ELF-1 (cell line): ENCODE results near the gene GPANK1.
"Not testable (repeated sequence)": the region's sequence is repeated elsewhere in the genome, so short reads cannot be mapped to it uniquely, and the experiment has no call there.

ENCODE experiments used
- DNase-seq: peaks from one replicate; pipeline ENCODE4 v3.0.0-alpha.2; 2016; ENCODE audit warnings: low read depth, low spot score

GPANK1 gene

DNA sequence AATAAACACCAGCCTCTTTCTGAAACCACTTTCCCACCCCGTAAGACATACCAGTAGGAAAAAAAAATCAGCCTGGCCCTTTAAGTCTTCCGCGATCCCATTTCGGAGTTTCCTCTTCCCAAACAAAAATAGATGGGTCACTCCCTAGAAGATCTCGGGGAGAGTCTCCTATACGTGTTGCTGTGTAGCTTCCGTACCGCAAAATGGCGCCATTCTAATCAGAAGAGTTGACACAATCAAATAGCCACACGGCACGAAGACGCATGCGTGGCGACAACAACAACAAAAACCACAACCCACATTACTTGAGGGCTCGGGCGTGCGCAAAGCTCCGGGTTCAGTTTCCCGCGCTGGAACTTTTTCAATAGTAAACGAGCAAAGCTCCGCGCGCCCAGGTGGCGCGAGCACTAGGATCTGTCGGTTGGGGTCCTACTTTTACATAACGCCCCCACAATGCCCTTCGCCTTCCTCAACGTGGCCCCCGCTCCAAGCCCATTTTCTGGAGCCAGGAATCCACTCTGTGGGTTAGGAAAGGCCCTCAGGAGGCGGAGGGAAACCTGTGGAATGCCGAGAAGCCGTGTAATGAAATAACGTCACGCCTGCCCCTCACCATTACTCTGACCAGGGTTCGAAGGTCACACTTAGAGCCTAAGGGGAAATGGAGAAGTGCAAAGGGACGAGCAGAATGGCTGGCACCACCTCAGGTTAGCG is at the start of gene GPANK1:
Gene GPANK1 (minus strand): TSS at position 208 of the 711 bp plus-strand sequence. CDS start 519 bp downstream, outside the sequence.
- DNase-seq: peak; percentile 89

DNA sequence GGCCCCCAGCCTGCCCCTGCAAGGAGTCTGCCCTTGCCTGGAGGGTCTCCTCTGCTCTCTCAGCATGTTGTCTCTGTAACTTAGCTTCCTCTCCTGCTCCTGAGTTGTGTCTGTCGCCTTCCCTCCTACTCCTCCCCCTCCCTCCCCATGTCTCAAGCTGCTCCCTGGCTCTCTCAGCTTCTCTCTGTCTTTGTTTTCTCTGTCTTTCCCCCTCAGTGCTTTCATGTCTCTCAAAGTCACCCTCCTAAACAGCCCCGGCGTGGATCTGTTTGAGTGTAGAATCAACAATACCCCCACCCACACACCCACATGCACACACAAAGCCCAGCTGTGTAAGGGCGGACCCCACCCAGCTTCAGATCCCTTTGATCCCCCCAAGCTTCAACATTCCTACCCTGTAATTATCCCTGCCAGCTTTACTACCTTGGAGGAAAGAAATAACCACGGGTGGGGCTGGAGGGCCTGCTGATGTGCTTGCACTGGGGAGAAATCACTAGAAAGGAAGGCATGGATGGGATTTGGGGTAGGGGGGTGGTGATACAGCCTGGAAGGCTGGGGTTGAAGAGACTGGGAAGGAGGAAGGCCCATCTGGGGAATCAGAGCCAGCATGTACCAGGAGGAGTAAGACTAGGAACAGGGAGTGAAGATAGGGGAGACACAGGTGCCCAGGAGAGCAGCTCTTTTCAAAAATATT is 49.3 kb upstream of the GPANK1 start:
- peak; percentile 80 for DNase-seq

DNA sequence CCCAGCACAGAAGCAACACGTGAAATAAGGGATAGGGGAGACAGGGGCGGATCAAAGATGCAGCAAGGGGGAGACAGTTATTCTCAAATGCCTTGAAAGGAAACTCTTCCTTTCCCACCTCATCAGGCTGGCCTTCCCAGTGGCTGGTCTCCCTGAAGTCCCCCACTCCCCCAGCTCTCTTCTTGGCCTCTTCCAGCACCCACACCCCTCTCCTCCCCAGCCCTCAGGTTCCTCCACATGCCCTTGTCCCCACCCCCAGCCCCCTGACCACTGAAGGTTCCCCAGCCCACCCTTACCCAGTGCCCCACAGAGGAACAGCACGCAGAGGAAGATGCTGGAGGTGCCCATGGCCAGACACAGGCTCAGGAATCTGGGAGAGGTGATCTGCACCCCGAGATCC is 48.7 kb upstream of the GPANK1 start:
- DNase-seq: no peak

DNA sequence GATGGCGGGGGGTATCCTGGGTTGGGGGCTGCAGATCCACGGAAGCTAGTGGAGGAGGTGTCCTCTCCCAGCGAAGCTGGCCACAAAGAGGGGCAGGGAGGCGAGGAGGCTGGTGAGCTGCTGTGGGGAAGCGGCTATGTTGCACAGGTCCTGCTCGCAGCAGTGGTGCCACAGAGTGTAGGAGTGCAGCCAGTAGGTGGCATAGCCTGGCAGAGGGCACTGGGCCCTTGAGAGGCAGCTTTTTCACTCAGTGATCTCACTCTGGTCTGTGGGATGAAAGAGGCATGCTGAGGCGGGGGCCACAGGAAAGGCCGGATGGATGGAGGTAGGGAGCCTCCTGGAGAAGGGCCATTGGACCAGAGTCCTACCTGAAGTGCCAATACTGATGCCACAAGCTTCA is 47.5 kb upstream of the GPANK1 start:
- no peak for DNase-seq

DNA sequence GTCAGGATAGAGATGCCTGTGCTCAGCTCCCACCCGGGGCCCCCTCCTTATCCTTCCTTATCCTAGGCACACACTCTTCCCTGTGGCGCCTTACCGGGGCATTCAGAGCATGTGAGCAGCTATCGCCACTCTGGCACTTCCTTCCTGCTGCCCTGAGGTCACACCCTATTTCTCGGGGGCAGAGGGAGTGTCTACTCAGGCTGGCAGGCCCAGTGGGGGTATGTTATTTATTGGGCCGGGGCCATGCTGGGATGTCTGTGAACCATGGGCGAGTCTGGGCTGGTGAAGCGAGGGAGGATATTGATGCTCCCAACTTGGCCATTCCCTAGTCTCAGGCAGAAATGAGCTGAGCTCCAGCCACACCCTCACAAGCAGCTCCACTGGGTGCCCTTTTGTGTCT is 46.4 kb upstream of the GPANK1 start:
- no peak for DNase-seq

DNA sequence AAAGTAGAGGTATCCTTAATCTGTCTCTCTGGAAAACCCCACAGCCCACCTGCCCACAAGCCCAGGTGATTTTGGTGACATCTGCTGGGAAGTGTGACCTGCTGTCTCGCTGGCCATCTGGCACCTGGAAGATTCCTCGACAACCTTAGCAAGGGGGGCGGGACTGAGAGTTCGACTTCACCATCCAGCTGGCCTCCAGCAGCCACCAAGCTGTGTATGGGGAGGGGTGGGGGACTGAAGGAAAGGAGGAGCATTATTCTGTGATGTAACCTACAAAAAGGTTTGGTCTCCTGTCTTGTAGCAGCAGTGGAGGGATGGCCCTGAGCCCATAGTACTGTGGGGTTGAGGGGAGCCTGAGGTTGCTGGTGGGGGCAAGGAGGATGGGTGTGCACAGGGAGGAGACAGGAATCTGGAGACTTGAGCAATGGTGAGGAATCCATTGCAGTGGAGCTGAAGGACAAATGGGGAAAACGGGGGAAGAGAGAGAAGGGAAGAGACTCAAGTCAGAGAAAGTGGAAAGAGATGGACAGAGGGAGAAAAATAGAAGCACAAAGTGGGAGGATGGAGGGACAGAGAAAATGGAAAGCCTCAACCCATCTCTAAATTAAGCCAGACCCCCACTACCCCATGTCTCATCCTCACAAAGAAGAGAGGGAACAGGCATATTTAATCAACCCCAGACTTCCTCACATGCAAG is 45.9 kb upstream of the GPANK1 start:
- no peak for DNase-seq

DNA sequence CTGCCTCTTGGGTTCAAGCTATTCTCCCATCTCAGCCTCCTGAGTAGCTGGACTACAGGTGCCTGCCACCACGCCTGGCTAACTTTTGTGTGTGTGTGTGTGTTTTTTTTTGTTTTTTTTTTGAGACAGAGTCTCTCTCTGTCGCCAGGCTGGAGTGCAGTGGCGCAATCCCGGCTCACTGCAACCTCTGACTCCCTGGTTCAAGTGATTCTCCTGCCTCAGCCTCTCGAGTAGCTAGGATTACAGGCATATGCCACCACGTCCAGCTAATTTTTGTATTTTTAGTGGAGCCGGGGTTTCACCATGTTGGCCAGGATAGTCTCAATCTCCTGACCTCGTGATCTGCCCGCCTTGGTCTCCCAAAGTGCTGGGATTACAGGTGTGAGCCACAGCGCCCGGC is 44.4 kb upstream of the GPANK1 start:
- not testable (repeated sequence) for DNase-seq

DNA sequence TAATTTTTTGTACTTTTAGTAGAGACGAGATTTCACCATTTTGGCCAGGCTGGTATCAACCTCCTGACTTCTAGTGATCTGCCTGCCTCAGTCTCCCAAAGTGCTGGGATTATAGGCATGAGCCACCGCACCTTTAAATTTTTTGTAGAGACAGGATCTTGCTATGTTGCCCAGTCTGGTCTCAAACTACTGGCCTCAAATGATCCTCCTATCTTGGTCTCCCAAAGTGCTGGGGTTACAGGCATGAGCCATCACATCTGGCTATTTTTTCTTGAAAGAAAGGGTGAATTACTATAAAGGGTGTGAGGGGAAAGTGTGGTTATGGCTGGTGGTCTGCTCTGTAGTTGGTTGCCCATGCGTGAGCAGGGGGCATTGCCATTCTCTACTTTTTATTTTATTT is 43.4 kb upstream of the GPANK1 start:
- DNase-seq: no peak

DNA sequence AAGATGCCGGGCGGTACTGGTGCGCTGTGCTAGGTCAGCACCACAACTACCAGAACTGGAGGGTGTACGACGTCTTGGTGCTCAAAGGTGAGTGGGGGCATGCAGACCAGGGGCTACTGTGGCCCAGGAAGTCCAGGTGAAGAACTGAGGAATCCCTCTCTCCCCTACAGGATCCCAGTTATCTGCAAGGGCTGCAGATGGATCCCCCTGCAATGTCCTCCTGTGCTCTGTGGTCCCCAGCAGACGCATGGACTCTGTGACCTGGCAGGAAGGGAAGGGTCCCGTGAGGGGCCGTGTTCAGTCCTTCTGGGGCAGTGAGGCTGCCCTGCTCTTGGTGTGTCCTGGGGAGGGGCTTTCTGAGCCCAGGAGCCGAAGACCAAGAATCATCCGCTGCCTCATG is 42.9 kb upstream of the GPANK1 start:
- DNase-seq: no peak

DNA sequence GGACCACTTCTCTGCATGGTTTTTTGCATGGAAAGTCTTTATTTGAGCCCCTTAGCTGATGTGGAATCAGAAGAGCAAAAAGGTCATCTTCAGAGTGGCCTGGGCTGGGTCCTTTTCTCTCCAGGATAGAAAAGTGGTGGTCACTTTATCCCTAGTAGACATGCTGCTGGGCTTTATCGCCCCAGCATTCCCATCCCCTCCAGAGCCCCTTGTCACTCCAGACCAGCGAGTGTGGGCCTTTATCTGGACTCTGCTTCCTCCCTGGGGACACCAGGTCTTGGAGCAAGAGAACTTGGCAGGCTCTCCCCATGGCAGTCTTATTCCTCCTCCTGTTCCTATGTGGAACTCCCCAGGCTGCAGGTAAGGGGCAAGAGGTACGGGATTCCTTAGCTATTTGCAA is 41.8 kb upstream of the GPANK1 start, which contains the start of gene LY6G6F:
Gene LY6G6F (plus strand): TSS at position 268 of the 400 bp plus-strand sequence. CDS start 41 bp downstream, at position 309.
- no peak for DNase-seq

DNA sequence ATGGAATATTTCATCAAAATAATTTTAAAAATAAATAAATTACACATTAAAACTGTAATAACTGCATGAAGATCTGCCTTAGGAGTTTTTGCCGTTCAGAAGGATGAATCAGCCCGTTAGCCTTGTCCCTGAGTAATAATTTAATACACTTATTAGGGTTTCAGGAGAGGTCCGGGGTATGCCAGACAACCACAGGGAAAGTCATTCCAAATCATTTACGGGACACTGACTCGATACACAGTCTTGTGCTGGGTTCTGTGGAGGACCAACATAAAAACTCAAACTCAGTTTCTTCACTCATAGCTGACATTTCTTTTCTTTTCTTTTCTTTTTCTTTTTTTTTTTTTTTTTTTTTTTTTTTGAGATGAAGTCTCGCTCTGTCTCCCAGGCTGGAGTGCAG is 41.1 kb upstream of the GPANK1 start:
- no peak for DNase-seq

DNA sequence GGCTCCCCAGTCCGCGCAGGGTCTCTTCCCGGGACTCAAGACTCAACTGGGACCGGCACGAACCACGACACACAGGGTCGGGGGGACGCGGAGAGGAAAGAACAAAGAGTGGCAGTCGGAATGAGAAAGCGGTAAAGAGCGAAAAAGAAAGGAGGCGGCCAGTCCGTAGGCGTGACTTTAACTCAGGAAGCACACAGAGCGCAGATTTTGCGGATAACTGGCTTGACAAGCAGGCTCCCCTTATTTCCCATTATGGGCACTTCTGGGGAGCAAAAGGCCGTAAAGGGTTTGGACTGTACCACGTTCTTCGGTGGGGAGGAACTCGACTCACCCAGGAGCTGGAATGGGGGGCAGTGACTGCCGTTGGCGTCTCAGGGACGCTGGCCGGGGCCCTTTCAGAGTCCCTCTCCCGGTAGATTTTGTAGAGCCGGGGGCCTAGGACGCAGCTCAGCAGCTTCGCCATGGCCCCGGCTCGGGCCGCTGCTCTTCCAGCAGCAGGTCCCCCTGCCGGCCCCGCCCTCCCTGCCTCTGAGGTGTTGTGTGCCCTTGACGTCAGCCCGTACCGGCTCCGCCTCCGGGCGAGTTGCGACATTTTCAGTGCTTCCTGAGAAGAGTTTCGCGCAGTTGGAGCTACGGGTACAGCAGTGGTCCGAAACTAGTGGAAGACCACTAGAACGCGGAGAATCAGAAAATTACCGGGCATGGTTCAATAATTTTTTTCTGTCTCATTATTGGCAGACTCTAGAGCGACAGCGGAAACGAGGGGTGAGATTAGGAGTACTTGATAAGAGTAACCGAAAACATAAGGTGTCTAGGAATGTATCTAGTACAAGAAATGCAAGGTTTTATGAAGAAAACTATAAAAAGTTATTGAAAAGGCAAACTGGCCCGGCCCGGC is 38.3 kb upstream of the GPANK1 start, which contains the start of gene ABHD16A:
Gene ABHD16A (minus strand): TSS at position 506 of the 898 bp plus-strand sequence. CDS start 43 bp downstream, at position 463.
- DNase-seq: peak; percentile 98

DNA sequence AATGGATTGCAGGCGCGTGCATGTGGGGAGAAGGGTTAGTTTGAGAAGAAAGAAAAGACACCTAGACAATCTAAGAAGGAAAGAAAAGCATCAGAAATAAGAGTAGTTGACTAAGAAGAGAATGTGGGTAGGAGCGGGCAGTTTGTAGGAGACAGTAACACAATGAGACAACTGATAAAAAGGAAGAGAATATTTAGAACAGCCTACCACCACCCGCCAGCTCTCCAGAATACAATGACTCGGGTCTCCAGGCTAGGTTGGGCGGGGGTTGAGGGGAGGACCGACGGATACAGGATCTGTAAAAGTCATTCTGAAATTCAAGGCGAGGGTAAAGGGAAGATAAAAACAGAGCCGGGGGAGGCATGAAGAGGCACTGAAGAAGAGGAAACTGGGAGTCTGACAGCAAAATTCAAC is 37.6 kb upstream of the GPANK1 start:
- DNase-seq: no peak

DNA sequence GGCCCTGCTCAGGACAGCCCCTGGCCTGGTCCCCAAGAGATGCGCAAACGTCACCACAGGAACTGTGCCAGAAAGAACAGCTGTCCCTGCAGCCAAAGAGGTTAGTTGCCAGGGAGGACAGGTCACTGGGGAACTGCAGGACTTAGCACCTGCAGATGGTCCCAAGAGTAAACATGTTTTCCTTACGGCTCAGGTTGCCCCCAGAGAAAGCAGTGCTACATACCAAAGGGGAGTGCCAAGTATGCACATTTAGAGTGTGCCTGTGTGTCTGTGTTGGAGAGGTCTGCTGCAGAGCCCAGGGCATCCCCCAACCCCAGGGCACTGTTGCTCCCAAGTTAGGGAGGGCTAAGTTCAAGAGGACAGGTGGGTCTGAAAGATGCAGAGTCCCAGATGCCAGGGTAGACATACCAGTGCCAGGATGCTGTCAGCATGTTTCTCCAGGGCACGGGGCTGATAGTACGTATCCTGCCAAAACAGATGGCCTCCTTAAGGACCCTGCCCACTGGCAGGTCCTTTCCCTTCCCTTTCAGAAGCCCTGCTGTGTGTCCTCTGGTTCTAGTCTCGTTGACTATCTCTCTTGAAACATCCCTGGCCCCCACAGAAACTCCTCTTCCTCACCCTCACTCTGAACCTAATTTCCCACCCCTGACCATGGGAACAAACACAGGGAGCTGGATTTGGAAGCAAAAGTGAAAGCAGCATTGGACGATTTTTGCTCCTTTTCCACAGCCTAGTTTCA is 37.0 kb upstream of the GPANK1 start:
- DNase-seq: no peak

DNA sequence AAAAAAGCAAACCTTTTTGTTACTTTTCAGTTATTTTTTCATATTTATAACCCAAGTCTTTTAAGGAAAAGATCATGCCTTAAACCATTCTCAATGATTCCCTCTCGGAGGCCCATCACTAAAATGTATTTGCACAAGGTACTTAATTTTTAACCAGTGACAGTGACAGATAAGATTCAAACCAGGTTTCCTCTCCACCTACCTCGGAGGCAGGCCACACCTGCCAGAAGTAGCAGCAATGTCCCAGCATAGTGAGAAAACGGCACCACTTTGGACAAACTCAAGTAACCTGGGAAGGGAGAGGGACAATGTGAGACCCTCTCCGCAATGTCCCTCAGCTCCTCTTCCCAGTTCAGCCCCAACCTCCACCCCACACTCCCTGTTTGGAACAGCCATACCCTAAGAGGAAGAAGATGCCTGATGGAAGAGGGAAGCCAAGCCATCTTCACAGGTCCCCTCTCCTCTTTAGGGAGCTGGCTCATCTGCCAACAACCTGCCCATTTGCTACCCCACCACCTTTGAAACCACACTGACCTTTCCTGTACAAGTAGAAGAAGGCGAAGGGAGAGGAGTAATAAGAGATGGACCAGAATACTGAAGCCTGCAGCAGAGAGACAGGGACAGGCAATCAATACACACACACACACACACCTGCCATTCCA is 36.1 kb upstream of the GPANK1 start:
- no peak for DNase-seq

DNA sequence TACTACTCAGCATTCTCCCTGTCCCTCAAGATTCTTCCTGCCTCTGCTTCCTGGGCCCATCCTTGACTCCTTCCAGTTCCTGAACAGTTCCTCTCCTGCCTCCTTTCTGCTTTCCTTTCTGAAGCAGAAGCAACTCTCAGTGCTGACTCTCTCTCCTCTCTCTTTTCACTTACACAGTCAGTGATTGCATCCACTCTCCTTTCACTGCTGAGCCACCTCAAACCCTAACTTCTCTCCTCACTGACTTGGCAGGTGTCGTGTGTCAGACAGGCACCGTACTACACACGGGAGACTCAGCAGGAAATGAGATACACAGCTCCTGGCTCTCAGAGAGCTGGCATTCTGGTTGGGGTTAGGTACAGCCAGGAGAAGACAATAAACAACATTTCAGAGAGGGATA is 32.8 kb upstream of the GPANK1 start:
- no peak for DNase-seq

DNA sequence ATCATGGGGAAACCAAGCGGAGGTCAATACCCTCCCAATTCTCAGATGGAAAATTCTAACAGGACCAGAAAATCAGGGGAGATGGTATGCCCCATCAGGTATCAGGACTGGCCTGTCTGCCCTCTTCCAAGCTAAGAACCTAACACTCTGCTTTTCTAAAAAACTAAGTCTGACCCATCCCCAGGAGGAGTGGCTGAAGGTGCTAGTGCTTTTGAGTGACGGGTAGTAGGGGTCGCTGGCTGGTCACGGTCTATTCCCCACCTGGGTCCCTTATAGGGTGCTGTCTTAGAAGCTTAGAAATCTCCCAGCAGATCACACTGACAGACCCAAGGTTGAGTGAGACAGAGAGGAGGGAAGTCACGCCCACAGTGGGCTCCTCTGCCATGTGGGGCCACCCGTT is 28.7 kb upstream of the GPANK1 start:
- no peak for DNase-seq

DNA sequence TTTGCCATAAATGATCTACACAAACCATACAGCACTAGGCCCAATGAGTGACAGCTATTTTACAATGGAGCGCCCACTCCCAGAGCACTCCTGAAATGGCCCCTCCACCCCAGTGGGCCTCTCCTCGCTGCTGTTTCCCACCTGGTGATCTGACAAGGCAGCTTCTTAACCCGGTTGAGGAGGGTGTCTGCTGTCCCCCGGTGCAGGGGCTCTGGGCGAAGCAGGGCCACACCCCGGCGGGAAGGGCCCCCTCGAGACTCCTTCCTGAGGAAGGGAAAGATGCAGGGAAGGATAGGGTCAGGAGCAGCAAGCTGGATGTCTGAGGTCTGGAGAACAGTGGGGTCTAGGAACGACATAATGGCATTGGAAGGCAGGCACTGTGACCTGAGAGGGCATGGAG is 28.1 kb upstream of the GPANK1 start:
- DNase-seq: no peak

DNA sequence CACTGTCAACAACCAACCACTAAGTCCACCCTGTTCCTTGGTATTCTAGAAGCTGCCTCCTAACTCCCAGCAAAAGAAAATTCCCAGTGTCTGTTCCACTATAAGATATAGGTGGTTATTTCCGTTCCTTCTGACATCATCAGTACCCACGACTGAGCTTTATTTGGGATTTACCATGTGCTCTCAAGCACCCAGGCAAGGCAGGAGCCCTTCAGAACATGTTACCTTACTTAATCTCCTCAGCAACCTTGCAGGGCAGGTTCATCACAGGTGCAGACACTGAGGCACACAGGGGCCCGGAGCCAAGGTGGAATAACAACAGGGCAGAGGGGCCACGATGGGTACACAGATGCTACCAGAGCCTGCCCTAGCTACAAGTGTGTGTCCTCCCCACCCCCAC is 27.6 kb upstream of the GPANK1 start:
- no peak for DNase-seq

DNA sequence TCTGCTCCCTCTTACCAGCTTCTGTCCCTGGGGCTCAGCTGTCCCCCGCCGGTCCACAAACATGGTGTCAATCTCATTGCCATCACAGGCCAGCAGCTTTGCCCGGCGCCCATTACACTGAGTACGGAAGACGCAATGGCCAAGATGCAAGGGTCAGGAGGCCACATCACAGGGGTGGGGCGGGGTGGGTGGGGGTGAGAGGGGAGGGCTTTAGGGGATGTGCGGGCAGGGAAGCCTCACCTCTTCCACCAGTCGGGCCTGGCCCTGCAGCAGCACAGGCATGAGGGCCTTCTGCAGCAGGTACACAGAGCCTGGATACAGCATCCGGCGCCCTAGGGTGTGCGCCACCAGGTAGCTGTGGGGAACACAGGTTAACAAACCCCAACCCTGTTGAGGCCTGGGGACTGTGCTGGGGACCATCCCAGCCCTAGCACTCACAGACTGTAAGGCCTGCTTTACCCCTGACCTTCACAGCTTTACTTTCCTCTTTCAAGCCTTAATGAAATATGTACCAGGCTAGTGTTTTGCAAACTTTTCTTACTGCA is 26.8 kb upstream of the GPANK1 start:
- DNase-seq: no peak
